IPS-NIHi11 (cell line): ENCODE results near the gene TPCN2.

Source experiments
- DNase-seq: peaks from one replicate; pipeline ENCODE4 v3.0.0; 2012; ENCODE audit warnings: mixed read lengths, low spot score

The TPCN2 gene

GRCh38 chr11:69010964-69011623 lies 37.6 kb upstream of the TPCN2 start:
- DNase-seq, result peak; percentile 96

DNA sequence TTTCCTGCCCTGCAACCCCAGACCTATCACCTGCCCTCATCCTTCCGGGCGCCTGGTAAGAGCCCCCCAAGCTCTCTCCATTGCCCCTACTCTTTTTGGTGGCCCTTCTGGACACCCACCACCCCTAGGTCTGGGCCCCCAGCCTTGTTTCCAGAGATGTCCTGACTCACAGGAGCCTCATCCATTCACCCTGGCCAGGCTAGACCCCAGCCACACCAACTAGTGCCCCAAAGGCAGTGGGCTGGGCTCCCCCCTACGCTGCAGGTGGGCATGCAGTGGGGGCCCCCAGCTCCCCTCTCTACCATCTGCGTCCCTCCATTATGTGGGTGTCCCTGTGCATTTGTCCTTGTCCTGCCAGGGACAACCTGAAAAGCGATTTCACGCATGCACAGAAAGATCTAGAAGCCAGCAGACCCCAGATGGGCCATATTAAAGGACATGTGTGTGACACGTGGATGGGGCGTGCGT lies 37.1 kb upstream of the TPCN2 start:
- DNase-seq, result no peak

GRCh38 chr11:69012092-69013008 lies 36.4 kb upstream of the TPCN2 start:
- no peak for DNase-seq

GRCh38 chr11:69013009-69013951 lies 35.5 kb upstream of the TPCN2 start, which contains the start of gene MRGPRF:
Gene MRGPRF (minus strand): TSS chr11:69013246. CDS start chr11:69009901, 3,345 bp downstream.
- DNase-seq, result peak; percentile 68

- no peak for DNase-seq
Observed at GRCh38 chr11:69014084-69014851, 34.5 kb upstream of the TPCN2 start.

GRCh38 chr11:69014898-69015549 lies 33.7 kb upstream of the TPCN2 start:
- DNase-seq, result no peak

- DNase-seq, result no peak
Observed at GRCh38 chr11:69017951-69018350, 30.8 kb upstream of the TPCN2 start.

DNA sequence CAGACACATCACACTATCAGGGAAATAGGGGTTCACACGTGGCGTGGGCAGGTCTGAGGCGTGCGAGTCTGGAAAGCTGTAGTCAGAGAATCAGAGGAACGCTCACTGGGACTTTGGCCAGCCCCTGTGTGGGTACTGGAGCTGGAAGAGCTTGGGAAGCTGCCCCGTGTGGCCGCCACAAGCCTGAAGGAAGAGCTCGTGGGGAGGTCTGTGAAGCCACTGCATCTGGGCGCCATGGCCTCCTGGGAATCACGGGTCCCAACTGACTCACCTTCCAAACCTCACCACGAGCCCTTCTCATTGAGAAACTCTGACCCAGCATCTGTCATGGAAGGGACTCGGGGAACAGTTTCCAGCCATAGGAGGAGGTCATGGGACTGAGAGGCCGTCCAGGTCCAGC lies 29.8 kb upstream of the TPCN2 start:
- no peak for DNase-seq

- DNase-seq, result no peak
Observed at GRCh38 chr11:69022260-69022659, 26.5 kb upstream of the TPCN2 start.

GRCh38 chr11:69024509-69024908 lies 24.2 kb upstream of the TPCN2 start:
- DNase-seq, result no peak

GRCh38 chr11:69027704-69028372 lies 20.9 kb upstream of the TPCN2 start:
- DNase-seq, result no peak

DNA sequence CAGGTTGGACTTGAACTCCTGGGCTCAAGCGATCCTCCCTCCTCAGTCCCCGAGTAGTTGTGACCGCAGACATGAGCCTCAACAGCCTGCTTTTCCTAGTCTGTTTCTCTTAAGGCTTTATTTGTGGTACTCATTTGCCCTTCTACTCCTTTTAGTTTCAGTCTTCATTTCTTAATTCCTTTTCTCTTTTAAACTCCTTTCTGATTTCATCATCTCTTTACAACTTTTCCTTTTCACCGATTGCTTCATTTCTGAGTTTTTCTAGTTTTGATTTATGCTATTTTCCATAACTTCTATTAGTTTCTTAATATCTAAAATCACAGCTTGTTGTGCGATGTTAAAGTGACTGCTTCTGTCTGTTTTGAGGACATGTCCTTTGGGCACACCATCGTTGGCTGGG lies 18.4 kb upstream of the TPCN2 start:
- DNase-seq, result no peak

DNA sequence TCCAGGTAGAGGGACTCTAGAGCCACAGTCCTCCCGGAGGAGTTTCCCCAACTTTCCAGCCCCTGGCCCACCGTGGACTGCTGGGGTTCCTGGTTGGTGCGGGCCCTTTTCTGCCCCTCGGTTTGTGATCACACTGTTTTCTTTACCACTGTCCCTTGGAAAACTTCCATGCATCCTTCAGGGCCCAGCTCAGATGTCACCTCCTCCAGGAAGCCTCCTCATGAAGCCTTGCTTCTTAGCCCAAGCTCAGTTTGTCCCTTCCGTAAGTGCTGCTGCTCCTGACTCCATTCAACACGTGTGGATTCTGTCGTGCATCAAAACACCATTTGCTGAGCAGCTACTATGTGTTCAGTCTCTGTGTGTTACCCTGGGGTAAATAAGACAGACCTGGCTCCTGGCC lies 15.9 kb upstream of the TPCN2 start:
- DNase-seq, result no peak

GRCh38 chr11:69033431-69033830 lies 15.3 kb upstream of the TPCN2 start:
- DNase-seq, result no peak

- no peak for DNase-seq
Observed at GRCh38 chr11:69034123-69034867, 14.4 kb upstream of the TPCN2 start.

- DNase-seq, result no peak
Observed at GRCh38 chr11:69035150-69035945, 13.4 kb upstream of the TPCN2 start.

DNA sequence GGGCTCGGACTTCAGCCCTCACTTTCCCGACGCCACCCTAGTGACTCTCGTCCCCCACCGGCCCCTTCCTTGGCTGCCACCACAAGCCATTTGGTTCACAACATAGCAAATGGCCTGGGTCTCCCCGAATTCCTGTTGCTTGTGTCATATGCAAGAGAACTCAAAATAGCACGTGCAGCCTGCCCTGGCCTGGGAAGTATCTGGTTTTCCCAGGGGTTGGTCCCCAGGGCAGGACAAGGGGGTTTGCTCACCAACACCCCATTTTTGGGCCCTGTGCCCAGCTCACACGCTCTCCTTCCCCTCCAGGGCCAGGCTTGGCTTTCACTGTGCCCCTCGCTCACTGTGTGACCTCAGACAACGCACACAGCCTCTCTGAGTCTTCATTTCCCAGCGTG lies 12.8 kb upstream of the TPCN2 start:
- no peak for DNase-seq

DNA sequence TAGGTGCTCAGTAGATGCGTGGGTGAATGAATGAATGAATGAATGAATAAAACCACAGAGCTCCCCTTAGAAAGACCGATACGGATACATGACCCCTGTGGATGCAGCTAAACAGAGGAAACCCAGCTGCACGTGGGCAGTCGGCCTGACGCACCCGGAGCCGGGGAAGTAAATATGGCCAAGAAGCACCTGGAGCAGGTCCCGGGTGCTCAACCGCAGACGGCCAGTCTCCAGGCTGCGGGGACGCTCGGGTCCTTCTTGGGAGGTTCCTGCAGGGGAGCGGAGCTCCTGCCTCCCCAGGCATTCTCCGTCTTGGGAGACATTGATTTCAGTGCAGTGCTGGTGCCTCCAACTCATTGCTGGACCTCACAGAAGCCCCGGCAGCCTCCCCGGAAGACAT lies 11.7 kb upstream of the TPCN2 start:
- no peak for DNase-seq

- DNase-seq, result no peak
Observed at GRCh38 chr11:69037544-69037943, 11.2 kb upstream of the TPCN2 start.
